NCI-H345 (cell line): ENCODE measurements around the gene RASL12.
"Not testable (repeated sequence)": the region's sequence is repeated elsewhere in the genome, so short reads cannot be mapped to it uniquely, and the experiment has no call there.

Experiments
- DNase-seq: peaks from one replicate; lab custom pipeline; 2025; lab: John Stamatoyannopoulos, UW

The RASL12 gene

DNA sequence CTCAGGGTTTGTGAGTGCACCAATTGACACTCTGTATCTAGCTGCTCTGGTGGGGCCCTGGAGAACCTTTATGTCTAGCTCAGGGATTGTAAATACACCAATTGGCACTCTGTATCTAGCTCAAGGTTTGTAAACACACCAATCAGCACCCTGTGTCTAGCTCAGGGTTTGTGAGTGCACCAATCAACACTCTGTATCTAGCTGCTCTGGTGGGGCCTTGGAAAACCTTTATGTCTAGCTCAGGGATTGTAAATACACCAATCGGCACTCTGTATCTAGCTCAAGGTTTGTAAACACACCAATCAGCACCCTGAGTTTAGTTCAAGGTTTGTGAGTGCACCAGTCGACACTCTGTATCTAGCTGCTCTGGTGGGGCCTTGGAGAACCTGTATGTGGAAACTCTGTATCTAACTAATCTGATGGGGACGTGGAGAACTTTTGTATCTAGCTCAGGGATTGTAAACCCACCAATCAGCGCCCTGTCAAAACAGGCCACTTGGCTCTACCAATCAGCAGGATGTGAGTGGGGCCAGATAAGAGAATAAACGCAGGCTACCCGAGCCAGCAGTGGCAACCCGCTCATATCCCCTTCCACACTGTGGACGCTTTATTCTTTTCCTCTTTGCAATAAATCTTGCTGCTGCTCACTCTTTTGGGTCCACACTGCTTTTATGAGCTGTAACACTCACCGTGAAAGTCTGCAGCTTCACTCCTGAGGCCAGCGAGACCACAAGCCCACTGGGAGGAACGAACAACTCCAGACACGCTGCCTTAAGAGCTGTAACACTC, 8.0 kb upstream of the RASL12 start:
- not testable (repeated sequence) for DNase-seq

DNA sequence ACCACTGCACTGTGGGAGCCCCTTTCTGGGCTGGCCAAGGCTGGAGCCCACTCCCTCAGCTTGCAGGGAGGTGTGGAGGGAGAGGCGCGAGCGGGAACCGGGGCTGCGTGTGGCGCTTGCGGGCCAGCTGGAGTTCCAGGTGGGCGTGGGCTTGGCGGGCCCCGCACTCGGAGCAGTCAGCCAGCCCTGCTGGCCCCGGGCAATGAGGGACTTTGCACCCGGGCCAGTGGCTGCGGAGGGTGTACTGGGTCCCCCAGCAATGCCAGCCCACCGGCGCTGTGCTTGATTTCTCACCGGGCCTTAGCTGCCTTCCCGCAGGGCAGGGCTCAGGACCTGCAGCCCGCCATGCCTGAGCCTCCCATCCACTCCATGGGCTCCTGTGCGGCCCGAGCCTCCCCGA, 7.2 kb upstream of the RASL12 start:
- not testable (repeated sequence) for DNase-seq

DNA sequence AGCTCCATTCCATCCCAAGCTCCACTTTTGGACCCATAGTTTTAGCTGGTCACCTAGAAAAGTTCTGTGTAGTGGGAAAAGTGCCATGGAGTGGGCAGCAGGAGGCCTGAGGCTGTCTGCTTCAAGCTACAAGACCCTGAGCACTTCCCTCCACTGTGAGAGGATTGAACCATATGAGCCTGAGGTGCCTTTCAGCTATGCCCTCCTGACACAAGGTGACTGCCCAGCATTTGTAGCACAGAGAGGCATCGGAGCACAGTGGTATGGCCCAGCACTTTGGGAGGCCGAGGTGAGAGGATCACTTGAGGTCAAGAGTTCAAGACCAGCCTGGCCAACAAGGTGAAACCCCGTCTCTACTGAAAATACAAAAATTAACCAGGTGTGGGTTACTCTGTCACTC, 4.8 kb upstream of the RASL12 start:
- DNase-seq, result no peak

DNA sequence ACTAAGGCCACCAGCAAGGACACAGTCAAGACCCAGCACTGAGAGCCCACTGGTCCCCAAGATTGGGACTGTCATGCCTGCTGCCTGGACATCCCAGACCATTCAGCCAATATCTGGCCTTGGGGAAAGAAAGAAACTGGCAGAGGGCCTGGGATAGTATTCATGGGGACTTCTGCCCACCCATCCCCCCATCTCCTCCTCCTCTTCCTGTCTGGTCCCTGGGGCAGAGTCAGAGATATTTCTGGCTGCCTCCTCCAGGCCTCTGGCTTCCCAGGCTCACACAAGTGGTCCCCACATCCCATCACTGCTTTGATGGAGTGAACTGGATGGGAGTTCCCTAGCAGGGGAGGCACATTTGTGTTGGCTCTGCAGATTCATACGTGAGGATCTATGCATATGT, 4.2 kb upstream of the RASL12 start:
- no peak for DNase-seq

DNA sequence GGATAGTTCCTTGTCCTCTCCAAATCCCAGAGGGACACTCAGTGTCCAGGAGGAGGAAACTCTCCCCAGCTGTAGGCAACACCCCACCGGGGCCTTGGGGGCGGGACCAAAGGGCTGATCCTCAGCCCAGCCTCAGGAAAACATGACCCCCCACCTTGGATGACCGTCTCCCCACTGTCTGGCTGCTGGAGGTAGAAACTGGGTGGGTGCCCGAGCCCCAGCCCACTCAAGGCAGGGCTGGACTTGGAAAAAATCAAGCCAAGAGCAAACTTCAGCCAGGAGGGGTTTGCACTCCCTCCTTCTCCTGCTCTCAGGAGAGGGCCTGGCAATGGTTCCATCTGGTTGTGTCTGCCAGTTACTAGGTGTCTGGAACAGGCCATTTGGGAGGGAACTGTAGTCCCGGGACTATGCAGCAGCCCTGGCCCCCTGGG, 3.6 kb upstream of the RASL12 start:
- DNase-seq, result no peak

DNA sequence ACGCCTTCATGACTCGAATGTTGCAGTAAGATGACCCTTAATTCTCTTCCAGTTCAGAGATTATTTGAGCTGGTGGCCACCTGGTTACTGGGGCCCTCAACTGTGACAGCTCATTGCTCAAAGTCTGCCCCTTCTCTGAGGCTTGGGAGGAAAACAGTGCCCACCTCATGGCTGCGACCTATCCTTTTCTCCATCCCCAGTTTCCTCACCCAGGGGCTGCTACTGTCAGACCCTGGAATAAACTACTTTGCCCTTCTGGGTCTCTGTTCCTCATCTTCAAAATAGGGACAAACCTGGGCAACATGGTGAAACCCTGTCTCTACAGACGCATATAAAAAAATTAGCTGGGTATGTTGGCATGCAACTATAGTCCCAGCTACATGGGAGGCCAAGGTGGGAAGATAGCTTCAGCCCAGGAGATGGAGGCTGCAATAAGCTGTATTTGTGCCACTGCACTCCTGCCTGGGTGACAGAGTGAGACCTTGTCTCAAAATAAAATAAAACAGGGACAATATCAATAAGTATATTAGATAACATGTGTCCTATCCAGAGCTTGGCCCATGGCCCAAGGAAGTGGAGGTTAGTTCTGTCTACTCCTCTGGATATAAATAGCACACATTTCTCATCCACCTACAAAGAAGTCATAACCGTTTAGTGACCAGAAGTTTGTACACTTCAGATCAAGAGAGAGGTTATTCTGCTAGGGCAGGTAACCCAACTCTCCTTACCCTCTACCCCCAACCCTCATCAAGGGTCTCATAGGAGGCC, 2.2 kb upstream of the RASL12 start:
- DNase-seq, result no peak

DNA sequence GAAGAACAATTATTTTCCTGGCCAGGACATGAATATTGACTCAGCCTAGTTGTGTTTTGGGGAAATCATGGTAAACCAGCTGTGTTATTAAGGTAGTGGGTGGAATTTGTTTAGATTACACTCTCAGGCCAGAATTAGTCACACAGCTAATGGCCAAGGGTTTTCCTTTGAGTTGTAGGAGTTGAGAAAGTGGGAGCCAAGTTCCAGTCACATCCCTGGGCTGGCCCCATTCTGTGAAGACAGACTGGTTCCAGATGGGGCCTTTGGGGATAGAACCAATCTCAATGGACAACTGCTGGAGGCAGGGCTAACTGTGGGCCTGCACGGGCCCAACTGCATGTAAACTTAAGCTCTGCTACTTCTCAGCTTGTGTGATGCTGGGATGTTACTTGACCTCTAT, 1.4 kb upstream of the RASL12 start:
- no peak for DNase-seq

DNA sequence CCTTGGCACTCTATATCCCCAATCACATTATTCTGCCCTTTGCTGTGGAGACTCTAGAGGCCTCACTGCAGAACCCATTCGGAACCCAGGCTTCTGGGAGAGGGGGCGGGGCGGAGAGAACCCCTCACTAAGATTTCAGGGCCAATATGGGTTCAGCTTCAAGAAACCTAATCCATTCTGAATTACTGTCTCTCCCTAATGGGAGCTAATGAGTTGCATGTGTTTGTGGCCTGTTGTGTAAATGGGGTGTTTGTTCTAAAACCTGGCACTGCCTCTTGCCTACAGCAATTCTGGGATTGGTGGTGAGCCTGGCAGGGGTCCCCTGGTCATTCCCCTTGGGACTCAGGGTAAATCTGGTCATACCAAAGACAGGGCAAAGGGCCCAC, 605 bp upstream of the RASL12 start:
- DNase-seq, result no peak

DNA sequence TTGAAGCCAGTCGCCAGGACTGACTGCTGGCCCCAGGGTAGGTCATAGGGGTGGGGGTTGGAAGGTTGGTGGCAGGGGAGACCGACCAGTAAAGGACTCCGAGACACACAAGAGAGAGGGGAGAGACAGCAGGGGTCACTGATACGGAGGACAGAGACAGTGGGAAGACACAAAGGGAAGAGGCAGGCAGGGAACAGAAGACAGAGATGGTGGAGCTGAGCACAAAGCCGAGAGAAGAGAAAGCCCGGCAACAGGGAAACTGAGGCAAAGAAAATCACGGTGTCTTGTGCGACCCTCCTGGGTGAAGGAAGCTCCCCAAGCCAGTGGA, 510 bp downstream of the RASL12 start:
- DNase-seq, result no peak

DNA sequence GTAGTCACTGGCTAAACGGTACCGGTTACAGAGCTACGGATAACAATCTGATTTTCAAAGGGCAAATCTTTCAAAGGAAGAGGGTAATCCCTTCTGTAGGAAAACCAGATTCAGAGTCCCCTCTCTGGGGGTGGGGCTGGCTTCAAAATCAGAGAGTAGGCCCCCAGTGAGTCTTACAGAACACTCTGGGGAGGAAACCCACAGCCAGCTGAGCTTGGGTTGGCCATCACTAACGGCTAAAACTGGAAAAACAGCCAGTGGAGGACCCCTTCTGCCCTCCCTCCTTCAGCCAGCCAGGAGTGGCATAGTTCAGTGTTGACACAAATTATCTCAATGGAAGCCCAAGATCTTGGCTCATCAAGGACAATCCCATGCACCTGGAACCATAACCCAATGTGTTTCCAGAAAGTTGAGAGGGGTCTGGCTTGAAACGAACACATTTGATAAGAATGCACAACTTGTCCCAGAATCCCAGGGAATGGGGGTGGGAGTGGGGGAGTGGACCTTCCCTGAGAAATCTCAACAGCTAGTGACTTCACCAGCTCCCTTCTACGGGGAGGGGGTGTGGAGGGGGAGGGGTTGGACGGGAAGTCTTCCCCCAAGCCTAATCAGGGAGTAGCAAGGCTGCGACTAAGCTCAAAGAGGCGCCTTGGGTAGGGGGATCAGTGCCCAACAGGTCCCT, 1.0 kb downstream of the RASL12 start:
- DNase-seq, result no peak

DNA sequence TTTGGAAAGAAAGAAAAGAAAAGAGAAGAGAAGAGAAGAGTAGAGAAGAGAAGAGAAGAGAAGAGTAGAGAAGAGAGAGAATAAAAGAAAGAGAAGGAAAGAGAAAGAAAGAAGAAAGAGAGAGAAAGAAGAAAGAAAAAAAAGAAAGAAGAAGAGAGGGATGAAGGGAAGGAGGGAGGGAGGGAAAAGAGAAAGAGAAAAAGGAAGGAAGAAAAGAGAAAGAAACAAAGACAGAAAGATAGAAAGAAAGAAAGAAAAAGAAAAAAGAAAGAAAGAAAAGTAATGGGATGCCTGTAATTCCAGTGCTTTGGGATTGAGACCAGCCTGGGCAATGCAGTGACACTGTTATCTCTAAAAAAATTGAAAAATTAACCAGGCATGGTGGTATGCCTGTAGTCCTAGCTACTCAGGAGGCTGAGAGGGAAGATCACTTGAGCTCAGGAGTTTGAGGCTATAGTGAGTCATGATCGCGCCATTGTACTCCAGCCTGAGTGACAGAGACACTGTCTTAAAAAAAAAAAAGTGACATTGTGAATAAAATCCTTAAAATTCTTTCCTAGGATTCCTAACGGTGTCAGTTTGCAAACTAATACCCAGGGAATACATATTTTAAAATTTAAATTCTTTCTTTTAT, 1.7 kb downstream of the RASL12 start:
- no peak for DNase-seq

DNA sequence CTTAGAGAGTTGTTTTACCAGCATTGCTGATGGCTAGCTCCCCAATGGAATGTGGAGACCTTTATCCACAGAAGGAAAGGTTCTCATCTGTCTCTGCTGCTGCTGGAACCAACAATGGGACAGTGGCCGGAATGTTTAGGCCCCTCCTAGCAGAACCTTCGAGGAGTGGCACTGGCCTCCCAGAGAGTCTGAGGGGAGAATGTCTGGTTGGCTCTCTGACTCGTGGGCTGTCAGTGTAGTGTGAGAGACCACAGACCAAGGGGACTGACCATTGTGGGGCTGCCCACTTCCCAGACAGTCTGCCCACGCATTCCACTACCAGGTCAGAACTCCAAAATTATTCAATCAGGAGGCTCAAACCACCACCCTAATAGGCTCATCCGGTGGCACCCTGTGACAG, 5.1 kb downstream of the RASL12 start:
- no peak for DNase-seq

DNA sequence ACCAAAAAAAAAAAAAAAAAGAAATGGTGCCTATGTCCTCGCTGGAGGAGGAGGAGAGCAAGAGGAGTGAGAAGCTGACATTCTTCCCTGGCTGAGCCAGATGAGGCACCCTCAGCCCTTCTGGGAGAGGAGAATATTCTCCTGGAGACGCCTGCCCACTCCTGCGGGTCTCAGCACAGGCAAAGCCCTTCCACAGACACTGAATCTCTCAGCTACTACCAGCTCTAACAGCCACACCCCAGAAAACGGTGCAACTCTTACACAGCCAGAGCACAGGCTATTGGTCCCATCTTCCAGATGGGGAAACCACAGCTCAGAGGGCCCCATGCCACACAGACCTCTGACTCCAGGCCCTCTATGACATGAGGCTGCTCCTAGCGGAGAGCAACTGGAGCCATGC, 5.7 kb downstream of the RASL12 start:
- DNase-seq, result no peak

DNA sequence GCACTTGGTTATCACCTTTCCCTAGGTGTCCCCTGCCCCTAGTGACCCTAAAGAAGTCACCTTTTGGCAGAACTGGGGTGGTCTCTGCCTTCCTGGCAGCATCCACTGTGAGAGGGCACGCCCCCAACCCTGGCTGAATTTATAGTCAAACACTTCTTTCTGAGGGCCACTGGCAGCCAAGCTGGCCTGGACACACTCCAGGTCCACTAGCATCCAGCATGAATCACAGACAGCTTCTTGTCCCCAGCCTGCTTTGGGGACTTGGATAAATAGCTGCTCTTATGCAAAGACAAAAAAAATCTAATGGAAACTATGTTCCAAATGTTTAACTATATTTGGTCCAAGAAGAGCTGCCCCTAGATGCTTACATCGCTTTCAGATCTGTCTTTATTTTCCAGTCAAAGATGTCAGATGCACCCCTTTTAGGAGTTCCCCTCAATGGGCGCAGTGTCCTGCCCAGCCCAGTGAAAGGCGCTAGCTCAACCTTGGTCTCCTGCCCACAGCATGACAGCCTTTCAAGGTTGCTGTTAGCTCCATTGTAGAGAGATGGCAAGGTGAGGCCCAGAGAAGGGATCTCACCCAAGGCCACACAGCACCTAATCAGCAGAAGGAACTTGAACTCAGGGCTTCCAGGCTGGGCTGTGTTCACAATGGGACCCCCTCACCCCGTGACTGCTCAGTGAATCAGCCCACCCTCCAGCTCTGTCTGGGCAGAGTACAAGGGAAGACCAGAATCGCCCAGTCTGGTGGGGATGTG, 7.0 kb downstream of the RASL12 start:
- DNase-seq, result no peak

DNA sequence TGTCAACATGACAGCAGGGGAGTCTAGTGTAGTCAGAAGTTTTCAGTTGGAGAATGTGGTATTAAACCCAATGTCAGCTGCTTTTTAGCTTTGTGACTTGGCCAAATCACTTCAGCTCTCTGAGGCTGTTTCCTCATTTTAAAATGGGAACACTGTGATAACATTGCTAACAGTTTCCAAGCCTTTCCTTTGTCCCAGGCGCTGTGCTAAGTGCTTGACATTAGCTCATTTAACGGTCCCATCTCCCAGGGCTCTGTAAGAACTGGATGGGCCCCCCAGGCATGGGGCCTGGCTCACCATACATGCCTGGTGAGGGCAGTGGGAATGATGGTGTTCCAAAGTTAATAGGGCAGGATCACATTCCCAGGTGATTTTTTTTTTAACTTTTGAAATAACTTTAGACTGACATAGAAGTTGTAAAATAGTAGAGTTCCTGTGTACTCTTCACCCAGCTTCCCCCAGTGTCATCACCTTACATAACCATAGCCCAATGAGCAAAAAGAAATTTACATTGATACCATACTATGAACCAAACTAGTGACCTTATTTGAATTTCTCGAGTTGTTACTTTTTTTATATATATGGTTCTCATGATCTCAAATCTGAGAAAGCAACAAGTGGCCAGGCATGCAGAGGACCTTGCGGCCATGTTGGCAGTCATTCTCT, 7.7 kb downstream of the RASL12 start:
- no peak for DNase-seq

DNA sequence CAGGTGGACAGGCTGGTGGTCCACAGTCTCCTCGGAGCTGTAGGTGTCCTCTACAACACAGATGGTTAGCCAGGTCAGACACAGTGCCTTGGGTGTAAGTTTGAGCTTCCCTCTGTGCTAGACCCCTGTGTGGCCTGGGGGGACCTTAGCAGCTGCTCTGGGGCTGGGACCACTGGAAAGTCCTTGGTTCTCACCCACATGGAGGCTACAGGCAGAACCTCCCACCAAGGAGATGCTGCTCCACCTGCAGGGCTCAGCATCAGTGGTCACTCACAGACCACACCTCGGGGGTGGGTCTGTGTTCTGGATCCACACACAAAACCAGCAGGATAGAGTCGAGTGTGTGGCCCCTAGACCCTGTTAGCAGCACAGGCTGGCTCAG, 8.4 kb downstream of the RASL12 start:
- no peak for DNase-seq

DNA sequence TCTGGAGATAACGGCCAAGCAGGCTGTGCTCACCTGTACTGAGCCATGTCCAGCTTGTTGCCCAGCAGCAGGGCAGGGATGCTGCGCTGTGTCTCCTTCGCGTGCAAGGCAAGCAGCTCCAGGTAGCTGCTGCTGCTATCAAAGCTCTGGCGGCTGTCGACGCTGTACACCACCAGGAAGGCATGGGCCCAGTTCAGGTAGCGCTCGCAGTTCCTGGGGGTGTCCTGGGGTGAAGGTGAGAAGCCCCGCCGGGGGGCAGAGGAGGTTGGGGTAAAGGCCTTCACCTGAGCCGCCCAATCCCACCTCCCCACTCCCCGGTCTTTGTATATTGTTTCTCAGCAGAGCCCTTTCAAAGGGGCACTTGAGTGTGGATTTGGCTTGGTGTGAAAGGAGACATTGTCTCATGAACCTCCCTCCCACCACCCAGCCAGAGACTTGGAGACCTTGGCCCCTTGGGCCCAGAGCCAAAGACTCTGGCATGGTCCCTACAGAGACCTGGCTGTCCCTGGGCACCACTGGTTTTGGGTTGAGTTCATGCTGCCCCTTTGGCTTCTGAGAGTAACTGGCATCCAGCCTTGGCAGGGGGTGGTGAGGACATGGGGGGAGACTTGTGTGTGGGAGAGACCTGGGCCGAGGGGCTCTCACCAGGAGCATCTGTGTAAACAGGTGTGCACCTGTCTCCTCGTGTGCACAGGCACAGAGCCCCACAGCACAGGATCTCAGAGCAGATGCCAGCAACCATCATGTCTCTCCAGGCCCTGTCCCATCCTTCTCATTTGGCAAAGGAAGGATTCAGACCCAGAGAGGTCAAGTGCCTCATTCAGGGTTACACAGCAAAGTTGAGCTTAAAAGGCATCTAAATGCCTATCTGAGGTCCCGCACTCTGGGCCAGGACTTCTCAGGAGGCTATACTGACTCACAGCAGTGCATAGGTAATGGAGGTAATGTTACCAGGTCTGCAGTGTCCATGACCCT, 9.1 kb downstream of the RASL12 start:
- no peak for DNase-seq

DNA sequence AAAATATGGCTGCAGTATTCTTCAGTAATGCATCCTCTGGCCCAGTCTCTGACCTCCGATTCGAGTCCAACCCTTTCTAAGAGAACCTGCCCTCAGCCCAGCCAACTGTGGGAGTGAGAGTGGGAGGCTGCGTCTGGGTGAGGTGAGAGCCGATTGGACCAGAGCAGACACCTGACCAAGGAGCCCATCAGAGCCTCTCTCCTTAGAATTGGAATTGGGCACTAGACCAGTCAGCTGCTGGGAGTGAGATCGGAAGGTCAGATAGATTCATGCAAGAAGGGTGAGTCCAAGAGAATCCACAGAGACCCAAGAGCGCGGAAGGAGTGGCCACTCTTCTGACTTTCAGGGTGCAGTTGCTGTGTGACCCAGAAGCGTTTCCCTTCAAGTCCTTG, 10.2 kb downstream of the RASL12 start:
- no peak for DNase-seq

DNA sequence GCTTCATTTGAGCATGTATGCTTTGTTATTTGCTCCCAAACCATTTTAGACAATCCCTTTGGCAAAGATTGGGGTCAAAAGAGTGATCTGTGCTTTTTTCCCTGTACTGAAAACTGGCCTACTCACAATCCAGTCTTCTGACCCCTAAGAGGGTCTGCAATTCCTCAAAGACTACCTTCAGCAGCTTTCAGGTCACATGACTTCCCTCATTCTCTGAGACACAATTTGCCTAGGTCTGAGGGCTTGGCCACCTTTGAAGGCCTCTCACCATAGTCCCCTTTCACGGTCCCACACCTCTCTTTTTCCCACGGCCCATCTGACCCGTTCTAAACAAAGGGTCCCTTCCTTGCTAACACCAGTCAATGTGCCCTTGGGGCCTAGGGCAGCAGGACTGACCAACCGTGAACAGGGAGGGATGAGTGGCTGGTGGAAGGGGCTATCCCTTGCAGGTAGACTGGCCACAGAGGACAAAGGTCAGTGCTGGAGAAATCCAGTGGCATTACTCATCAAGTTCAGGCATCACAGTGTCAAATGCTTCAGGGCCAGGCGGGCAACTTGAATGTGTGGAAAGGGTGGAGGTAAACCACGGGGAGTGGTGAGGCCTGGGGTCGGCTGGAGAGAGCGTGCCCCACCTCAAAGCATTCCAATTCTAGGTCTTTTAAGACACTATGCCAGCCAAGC, 10.8 kb downstream of the RASL12 start:
- DNase-seq, result no peak

DNA sequence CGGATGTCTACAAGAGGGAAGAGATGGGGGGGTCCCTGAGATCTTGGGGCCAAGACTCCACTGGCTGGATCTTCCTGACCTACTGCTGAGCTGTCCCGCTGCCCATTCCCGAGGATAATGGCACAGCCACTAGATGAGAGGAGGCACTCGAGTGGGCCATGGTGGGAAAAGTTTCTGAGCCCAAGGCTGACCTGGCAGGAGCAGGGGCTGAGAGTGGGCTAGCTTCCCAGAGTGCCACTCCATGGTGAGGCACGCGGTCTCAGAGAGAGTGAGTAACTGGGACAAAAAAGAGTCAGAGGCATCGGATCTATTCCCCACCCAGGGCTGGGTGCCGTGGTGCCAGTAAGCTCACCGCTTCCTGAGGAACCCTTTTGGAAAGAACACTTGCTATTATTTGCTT, 11.7 kb downstream of the RASL12 start:
- no peak for DNase-seq
